ENCODE results near the gene ART1. TPM values are rescaled to one million over a fixed set of nuclear protein-coding genes. Genes with fewer than 3 reads are reported as not detected.

Gene ART1
- total and polyA plus RNA-seq, 8 donors, result not detected

DNA sequence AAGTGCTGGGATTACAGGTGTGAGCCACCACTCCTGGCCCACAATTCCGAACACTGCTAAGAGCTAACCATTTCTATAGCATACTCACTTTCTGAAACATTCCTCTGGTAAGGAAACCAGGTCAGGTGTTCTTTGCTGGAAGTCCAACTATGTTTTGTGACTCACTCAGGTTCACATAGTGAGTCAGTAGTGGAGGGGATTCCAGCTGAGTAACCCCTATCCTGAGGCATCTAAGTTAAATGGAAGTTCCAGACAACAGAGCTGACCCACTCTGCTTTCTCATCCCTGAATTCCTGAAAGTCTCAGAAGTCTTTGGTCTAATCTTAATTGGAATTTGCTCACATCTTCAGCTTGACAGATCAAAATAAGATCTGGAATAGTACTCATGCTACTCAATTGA is 29.3 kb downstream of the ART1 start:
- 98 to 100% methylated on average over 1 of the region's 1 CpG for WGBS, 2 donors
- intact Hi-C loops (cut with DNase I), result no loop called here
- H3K4me1 ChIP-seq, result no peaks in the 10 kb centered on the region
- DNase-seq (no peak), FAIRE-seq (no peak), ATAC-seq (no peak)
- H3K9me3 ChIP-seq, result no peaks in the 10 kb centered on the region
- TF ChIP-seq, protein P1, sequence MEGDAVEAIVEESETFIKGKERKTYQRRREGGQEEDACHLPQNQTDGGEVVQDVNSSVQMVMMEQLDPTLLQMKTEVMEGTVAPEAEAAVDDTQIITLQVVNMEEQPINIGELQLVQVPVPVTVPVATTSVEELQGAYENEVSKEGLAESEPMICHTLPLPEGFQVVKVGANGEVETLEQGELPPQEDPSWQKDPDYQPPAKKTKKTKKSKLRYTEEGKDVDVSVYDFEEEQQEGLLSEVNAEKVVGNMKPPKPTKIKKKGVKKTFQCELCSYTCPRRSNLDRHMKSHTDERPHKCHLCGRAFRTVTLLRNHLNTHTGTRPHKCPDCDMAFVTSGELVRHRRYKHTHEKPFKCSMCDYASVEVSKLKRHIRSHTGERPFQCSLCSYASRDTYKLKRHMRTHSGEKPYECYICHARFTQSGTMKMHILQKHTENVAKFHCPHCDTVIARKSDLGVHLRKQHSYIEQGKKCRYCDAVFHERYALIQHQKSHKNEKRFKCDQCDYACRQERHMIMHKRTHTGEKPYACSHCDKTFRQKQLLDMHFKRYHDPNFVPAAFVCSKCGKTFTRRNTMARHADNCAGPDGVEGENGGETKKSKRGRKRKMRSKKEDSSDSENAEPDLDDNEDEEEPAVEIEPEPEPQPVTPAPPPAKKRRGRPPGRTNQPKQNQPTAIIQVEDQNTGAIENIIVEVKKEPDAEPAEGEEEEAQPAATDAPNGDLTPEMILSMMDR (IDR thresholded peaks at IDR 0.05), result no peak
- no peaks in the 10 kb centered on the region for H3K27me3 ChIP-seq
- peaks cover 3 to 44% (median 12%) of the 10 kb centered on the region in 3 donors for H3K36me3 ChIP-seq
- no peak overlapping the region for H3K27ac ChIP-seq
- no peak overlapping the region for H3K4me3 ChIP-seq

DNA sequence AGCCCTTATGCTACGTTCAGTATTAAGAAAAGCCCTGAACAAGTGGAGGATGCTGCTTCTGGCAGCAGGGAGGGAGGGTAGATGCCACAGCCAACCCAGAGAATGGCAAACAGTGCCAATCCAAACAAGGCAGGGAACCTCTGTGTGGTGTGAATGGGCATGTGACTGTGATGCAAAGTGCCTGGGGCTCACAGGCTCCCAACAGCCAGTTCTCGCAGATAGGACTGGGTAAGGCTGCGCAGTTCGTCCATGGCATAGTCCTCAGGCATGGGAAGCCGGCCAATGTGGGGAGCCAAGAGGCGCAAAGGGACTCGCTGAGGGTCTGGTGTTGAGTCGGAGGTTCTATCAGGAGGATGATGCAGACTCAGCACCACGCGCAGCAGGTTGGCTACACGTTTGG is 31.0 kb downstream of the ART1 start:
- 96 to 97% methylated on average over 11 of the region's 11 CpGs for WGBS, 2 donors
- TF ChIP-seq, protein P1 (IDR thresholded peaks at IDR 0.05), result no peak
- no peak for FAIRE-seq
- no peak overlapping the region for H3K27ac ChIP-seq
- intact Hi-C loops (cut with DNase I), result no loop called here
- no peaks in the 10 kb centered on the region for H3K4me1 ChIP-seq
- H3K27me3 ChIP-seq, result no peaks in the 10 kb centered on the region
- H3K36me3 ChIP-seq, result peaks cover 3 to 60% (median 12%) of the 10 kb centered on the region in 3 donors
- H3K9me3 ChIP-seq, result no peaks in the 10 kb centered on the region
- ATAC-seq, result no peak
- H3K4me3 ChIP-seq, result no peak overlapping the region
- DNase-seq, result no peak

DNA sequence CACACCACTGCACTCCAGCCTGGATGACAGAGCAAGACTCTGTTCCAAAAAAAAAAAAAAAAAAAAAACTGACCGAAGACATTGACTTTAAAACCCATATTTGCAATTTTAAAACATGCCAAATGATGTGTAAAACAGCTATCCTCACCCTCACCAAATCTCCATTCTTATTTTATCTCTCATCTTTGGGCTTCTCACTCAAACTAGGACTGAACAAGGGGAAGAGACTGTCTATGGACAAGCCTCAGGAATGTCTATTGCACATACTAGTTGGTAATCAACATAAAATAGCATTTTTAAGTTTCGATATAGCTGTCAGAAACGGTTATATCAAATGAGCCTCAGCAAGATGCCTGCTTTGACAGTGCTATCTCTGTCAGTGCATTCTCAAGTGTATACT is 34.1 kb downstream of the ART1 start:
- ATAC-seq (no peak), DNase-seq (no peak), FAIRE-seq (no peak)
- Histone ChIP-seq H3K27ac (no peak overlapping the region), H3K4me3 (no peak overlapping the region), H3K4me1 (no peaks in the 10 kb centered on the region), H3K9me3 (no peaks in the 10 kb centered on the region), H3K27me3 (no peaks in the 10 kb centered on the region), H3K36me3 (peaks cover 11 to 69% (median 21%) of the 10 kb centered on the region in 3 donors)
- intact Hi-C loops (cut with DNase I), result no loop called here
- WGBS, 2 donors, result 93% methylated on average over 3 of the region's 3 CpGs
- TF ChIP-seq, protein P1 (IDR thresholded peaks at IDR 0.05), result no peak

DNA sequence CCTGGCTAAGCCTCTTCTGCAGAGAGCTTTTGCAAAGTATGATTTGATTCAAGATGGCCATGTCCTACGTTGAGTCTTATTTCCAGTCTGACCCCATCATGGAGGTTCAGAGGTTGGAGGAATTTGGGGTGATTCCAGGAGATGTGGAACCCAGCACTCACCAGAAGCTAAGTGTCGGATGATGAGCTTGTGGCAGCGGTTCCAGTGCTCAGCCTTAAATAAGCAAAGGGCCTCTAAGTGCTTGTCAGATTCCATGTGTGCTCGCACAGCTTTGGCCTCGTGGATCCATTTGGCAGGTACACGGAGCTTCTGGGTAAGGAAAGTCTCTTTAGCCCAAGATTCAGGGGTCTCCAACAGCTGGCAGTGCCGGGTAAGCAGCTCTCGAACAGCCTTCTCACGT is 38.1 kb downstream of the ART1 start:
- H3K36me3 ChIP-seq, result peaks cover 8 to 58% (median 17%) of the 10 kb centered on the region in 3 donors
- H3K4me3 ChIP-seq, result no peak overlapping the region
- no peaks in the 10 kb centered on the region for H3K9me3 ChIP-seq
- intact Hi-C loops (cut with DNase I), result no loop called here
- TF ChIP-seq, protein P1 (IDR thresholded peaks at IDR 0.05), result no peak
- H3K27me3 ChIP-seq, result no peaks in the 10 kb centered on the region
- DNase-seq (no peak), FAIRE-seq (no peak), ATAC-seq (no peak)
- H3K27ac ChIP-seq, result no peak overlapping the region
- peaks cover 0 to 7% (median 0%) of the 10 kb centered on the region in 3 donors for H3K4me1 ChIP-seq
- 97% methylated on average over 9 of the region's 9 CpGs for WGBS, 2 donors

DNA sequence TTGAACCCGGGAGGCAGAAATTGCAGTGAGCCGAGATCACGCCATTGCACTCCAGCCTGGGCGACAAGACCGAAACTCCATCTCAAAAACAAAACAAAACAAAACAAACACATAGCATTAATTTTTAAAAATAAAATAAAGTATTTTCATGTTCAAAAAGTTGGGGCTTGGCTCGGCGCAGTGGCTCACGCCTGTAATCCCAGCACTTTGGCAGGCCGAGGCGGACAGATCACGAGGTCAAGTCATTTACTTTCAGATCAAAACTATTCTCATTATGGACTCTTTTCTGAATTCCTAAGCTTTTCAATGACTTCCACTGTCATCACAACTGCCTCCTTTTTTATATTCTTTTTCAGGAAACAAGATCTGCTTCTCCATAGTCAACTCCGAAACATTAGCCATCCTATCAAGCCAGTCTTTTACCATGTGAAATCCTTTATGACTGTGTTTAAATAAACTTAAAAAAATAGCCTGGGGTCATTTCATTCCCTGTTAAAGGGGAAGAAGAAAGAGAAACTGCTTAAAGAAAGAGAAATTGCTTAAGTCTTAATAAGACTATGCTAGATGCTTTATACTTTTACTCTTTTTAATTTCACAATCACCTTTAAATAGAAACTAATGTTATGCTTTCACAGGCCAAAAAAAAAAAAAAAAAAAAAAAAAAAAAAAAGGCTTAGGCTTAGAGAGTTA is 39.3 kb downstream of the ART1 start:
- no peaks in the 10 kb centered on the region for H3K27me3 ChIP-seq
- no peaks in the 10 kb centered on the region for H3K9me3 ChIP-seq
- H3K36me3 ChIP-seq, result peaks cover 8 to 64% (median 17%) of the 10 kb centered on the region in 3 donors
- no peak for FAIRE-seq
- no peak overlapping the region for H3K4me3 ChIP-seq
- no peak overlapping the region for H3K27ac ChIP-seq
- H3K4me1 ChIP-seq, result peaks cover 0 to 7% (median 0%) of the 10 kb centered on the region in 3 donors
- ATAC-seq, result no peak
- intact Hi-C loops (cut with DNase I), result no loop called here
- WGBS, 2 donors, result 95 to 96% methylated on average over 12 of the region's 12 CpGs
- TF ChIP-seq, protein P1 (IDR thresholded peaks at IDR 0.05), result no peak
- DNase-seq, result no peak
